OCI-LY7 (cell line): ENCODE results near the gene MMP2.

Experiments used
- EZH2phosphoT487 ChIP-seq: fragments of 200-600 bp; sonication (generic); IDR thresholded peaks from 2 replicates; pipeline ENCODE4 v1.6.1; 2018; ENCODE audit warnings: low read depth, borderline replicate concordance, mild to moderate bottlenecking, mixed run types, antibody characterized with exemption, low read length, moderate library complexity, mixed read lengths
- TF ChIP-seq, protein P1 (sequence below): fragments of 200-600 bp; sonication (generic); conservative IDR thresholded peaks from 2 replicates; pipeline ENCODE4 v1.5.1; 2014; ENCODE audit warnings: mild to moderate bottlenecking, antibody characterized with exemption, low read length, moderate library complexity, mixed read lengths

DNA sequence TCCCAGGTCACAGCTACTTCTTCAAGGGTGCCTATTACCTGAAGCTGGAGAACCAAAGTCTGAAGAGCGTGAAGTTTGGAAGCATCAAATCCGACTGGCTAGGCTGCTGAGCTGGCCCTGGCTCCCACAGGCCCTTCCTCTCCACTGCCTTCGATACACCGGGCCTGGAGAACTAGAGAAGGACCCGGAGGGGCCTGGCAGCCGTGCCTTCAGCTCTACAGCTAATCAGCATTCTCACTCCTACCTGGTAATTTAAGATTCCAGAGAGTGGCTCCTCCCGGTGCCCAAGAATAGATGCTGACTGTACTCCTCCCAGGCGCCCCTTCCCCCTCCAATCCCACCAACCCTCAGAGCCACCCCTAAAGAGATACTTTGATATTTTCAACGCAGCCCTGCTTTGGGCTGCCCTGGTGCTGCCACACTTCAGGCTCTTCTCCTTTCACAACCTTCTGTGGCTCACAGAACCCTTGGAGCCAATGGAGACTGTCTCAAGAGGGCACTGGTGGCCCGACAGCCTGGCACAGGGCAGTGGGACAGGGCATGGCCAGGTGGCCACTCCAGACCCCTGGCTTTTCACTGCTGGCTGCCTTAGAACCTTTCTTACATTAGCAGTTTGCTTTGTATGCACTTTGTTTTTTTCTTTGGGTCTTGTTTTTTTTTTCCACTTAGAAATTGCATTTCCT is 26.5 kb downstream of the MMP2 start:
- TF ChIP-seq, protein P1, sequence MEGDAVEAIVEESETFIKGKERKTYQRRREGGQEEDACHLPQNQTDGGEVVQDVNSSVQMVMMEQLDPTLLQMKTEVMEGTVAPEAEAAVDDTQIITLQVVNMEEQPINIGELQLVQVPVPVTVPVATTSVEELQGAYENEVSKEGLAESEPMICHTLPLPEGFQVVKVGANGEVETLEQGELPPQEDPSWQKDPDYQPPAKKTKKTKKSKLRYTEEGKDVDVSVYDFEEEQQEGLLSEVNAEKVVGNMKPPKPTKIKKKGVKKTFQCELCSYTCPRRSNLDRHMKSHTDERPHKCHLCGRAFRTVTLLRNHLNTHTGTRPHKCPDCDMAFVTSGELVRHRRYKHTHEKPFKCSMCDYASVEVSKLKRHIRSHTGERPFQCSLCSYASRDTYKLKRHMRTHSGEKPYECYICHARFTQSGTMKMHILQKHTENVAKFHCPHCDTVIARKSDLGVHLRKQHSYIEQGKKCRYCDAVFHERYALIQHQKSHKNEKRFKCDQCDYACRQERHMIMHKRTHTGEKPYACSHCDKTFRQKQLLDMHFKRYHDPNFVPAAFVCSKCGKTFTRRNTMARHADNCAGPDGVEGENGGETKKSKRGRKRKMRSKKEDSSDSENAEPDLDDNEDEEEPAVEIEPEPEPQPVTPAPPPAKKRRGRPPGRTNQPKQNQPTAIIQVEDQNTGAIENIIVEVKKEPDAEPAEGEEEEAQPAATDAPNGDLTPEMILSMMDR: no peak
- TF ChIP-seq EZH2phosphoT487: no peak
